GM19324 (cell line): ENCODE measurements around the gene KLF11.

Experiments
- ATAC-seq: cut with Tn5 transposase; IDR thresholded peaks from one replicate; pipeline ENCODE4 v1.9.1; 2021; ENCODE audit warnings: mild to moderate bottlenecking, moderate library complexity; ENCODE audit not compliant: unreplicated experiment, low FRiP score

KLF11 gene

GRCh38 chr2:10059552-10060335 lies 16.4 kb downstream of the KLF11 start:
- ATAC-seq, result no peak

DNA sequence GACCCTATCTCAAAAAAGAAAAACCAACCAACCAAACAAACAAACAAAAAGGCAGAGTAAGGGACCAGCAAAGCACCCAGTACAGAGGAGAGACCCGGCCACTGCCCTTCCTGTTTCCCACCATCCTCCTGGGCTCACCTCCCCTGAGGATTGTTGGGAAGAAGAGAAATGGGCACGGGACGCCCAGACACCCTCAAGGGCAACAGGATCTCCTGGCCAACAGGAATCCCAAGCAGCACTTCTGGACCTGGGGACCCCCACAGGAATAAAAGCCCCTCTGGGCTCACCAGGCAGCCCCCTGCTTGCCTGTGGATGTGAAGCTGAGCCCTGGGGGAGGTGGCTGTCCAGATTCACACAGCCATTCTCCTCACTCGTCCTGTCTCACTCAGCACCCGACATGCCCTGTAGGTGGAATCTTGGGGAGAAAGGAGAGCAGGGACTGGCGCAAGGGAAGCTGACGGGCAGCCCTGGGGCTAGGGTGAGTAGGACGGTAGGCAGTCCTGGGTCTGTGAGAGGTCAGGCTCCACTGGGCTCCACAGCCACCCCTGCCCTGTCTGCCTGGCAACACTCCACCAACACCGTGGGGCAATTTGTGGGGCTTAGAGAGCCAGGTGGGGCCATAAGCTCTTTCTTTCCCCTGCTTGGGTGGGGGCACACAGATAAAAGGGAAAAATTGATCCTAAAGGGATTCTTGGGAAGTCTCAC lies 18.0 kb downstream of the KLF11 start:
- no peak for ATAC-seq

DNA sequence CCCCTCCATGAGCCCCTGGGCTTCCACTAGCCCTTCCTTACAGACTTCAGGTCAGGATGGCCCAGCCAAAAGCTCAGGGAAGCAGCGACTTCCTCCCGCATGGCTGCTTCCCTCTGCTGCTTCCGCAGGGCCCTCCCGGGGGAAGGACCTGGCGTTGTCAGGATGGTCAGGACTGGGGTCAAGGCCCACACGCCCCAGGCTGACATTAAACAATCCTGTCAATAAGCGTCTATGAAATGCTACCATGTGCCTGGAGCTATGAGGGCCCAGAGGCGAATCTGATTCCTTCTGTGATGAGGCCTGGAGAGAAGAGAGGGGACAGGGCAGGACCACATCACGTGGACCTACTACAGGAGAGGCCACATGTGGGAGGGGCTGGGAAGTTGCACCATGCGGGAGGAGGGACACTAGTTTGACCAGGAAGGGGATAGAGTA lies 19.6 kb downstream of the KLF11 start:
- ATAC-seq, result no peak

- ATAC-seq, result no peak
Measured at GRCh38 chr2:10063566-10063965, 20.2 kb downstream of the KLF11 start.

DNA sequence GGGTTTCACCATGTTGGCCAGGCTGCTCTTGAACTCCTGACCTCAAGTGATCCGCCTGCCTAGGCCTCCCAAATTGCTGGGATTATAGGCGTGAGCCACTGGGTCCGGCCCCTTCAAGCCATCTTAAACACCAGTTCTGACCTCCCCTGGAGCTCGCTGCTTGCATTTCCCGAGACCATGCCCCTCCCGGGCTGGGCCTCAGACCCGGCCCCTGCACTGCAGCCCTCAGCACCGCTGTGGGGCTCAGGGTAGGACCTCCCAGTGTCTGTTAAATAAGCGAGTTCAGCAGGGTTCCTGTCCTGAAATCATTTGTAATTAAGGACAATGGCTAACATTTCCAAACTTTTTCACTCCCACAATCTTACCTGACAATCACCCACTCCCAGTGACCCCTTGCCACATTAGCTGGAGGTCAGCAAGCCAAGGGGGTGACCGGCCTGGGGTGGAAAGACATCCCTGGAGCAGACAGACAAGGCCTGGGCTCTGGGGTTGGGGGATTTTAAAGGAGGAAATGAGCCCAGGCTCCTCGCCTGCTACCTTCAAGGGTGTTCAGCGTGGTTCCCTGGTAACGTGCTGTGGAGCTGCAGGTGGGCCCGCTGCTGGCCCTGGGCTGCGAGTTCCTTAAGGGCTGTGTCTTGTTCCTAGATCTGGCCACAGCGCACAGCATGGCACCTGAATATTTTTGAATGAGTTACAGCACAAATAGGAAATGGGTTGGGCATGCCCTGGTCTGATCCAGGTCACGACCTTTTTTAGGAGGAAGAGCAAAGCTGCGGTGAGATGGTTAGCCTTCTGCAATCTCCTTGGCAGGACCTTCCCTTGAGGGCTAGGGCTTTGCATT lies 21.8 kb downstream of the KLF11 start:
- ATAC-seq, result no peak

DNA sequence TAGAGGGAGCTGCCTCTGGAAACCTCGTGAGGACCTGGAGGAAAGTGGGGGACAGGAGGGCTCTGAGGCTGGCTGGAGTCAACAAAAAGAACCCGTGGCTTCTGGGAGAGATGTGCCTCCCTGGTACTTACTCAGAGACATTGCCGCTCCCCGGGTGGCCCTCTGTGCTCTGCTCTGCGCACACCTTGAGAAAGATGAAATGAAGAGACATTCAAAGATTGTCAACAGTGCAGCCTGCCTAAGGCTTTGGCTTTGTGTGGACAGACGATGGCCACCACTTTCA lies 22.4 kb downstream of the KLF11 start:
- no peak for ATAC-seq

DNA sequence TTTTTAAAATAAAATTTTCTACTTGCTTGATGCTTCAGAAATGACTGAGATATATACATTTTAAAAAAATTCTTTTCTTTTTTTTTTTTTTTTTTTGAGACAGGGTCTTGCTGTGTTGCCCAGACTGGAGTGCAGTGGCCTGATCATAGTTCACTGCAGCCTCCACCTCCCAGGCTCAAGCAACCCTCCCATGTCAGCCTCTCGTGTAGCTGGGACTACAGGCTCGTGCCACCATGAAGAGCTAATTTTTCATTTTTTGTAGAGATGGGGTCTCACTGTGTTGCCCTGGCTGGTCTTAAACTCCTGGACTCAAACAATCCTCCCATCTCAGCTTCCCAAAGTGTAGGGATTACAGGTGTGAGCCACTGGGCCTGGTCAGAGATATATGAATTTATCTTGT lies 24.0 kb downstream of the KLF11 start:
- ATAC-seq, result no peak

DNA sequence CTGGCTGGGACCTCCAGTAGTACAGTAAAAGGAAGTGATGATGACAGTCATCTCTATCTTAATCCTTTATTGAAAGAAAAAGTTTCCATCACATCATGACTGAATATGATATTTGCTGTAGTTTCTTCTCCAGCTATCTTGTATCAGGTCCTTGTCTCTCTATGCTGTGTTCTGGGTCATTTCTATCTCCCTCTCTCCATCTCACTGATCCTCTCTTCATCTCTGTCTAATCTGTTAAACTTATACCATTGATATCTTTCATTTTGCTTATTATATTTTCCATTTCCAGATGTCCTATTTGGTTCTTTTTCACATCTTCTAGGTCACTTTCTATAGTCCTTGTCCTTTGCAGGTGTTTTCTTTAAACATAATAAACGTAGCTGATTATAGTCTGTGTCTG lies 24.5 kb downstream of the KLF11 start:
- no peak for ATAC-seq

DNA sequence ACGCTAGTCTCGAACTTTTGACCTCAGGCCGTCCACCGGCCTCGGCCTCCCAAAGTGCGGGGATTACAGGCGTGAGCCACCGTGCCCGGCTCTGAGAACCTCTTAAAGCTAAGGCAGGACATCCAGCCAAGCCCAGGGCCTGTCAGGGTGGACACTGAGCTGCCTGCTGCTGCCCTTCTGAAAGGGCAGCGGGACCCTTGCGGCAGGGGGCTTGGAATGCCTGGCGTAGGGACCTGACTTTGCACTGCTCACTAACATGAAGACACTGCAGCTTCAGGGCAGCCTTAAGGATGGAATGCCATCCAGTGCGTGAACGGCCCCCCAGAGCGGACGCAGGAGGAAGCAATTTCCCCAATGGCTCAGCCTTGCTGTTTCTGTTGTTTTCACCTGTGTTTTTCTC lies 27.8 kb downstream of the KLF11 start:
- no peak for ATAC-seq

- no peak for ATAC-seq
Measured at GRCh38 chr2:10071595-10071994, 28.2 kb downstream of the KLF11 start.

DNA sequence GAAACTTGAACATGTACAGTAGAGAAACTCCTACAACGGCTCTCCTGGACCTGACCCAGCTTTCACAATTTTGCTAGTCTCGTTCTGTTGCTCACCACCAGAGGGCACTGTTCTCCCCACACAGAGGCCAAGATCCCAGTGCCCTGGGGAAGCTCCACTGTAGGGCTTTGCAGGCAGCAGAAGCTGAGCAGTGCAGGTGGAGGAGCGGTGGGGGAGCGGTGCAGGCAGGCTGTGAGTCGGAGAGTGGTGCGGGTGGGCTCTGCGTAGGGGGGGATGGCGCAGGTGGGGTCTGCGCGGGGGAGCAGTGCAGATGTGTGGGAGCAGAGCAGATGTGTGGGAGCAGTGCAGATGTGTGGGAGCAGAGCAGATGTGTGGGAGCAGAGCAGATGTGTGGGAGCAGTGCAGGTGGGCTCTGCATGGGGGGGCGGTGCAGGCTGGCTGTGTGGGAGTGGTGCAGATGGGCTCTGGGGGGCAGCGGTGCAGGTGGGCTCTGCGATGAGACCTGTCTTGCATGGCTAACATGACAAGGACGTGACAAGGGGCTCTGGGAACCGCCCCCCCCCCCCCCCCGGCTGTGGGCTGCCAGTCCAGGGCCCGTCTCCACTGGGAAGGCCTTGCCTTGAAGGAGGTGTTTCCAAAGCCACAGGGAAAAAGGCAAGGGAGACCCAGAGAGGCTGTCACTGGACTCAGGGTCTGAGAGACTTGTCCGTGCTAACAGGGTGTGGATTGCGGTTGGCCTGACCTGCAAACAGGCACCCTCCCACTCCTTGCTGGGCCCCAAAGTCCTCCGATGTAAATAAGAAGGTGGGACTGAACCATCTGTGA lies 29.5 kb downstream of the KLF11 start:
- ATAC-seq, result peak; percentile 55

- no peak for ATAC-seq
Measured at GRCh38 chr2:10073706-10074105, 30.4 kb downstream of the KLF11 start.

DNA sequence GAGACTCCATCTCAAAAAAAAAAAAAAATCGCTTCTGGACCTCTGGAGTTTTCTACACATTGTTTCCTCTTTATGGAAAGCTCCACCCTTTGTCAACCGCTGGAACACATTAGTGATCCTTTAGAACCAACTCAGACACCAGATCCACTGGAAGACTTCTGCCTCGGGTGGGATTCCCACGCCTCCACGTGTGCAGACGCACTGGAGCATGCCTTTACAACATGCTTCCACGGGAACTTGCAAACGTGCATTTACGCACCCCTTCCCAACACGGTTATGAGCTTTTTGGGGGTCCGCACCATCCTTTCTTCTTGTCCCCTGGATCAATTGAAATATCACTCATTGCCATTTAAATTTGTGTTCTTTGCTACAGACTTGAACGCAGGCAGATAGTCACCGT lies 31.8 kb downstream of the KLF11 start:
- no peak for ATAC-seq

GRCh38 chr2:10075571-10076209 lies 32.3 kb downstream of the KLF11 start:
- no peak for ATAC-seq

DNA sequence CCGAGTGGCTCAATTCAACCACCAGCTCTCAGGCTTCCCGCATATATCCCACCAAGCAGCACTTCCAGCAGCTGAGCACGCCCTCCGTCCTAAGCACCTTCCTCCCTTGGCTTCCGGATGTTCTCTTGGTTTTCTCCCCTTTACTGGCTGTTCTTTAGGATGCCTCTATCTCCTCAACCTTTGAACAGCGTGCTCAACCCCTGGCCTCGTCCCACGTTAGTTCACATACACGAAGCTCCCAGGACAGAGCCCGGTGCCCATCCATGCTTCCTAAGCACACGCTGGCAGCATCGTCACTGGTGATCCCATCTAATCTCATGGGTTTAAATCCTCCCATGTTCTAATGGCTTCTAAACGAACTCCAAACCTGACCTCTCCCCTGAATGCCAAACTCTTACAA lies 33.2 kb downstream of the KLF11 start:
- ATAC-seq, result no peak

DNA sequence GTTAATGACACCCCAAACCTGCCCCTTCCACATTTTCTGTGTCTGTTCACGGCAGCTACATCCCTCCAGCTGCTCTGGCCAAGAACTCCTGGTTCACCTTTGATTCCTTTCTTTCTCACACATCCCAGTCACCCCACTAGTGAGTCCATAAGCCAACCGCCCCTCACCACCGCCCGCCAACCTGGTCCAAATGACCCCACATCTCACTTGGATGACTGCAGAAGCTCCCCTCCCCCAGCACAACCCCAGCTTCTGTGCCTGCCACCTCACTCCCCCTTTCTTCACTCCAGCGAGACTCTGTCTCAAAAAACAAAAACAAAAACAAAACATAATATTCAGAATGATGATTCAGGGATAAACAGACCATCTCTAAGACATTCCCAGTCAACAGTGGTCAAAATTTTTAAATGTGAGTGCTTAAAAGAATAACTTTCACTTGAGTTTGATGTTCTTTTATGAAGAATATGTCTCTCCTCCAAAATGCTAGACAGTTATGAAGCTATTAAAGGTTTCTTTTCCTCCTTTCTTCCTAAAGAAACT lies 33.7 kb downstream of the KLF11 start:
- ATAC-seq, result no peak

DNA sequence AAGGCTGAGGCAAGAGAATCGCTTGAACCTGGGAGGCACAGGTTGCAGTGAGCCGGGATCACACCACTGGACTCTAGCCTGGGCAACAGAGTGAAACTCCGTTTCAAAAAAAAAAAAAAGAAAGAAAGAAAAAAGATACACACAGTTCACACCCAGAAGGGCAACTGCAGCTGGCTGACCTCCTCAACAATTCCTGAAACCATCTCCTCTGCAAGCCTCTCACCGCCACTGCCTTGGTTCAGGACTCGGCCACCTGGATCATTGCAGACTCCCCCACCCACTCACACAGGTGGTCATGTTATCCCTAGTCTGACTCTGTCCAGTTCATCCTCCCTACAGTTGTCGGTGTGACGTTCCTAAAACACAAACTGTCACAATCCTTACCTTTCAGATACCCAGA lies 34.7 kb downstream of the KLF11 start:
- no peak for ATAC-seq

GRCh38 chr2:10078704-10079265 lies 35.4 kb downstream of the KLF11 start:
- ATAC-seq, result no peak

DNA sequence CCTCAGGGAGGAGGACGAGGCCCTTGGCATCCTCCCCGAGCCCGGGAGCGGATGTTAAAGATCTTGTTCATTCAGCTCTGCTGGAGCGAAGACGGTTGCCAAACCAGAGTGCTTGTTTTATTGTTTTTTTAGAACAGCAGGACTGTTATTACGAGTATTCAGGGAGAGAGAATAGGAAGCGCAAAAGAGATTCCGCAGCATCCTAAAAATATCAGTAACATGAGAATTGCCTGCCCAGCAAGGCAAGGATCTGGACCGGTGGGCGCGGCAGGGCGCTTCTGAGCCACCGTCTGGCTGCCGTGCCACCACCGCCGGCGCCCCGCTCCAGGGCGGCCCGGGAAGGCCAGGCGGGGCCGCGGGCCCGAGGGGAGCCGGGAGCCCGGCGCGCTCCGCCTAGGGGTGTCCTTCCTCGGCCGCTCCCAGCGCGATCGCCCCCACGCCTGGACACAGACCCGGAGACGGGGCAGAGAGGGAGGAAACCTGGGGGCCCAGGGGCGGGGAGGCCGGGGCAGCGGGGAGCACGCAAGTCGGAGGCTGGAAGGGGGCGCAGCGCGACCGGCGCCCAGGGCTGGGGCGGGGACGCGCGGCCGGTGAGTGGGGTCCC lies 36.0 kb downstream of the KLF11 start:
- peak; percentile 28 for ATAC-seq
